ENCODE measurements around the gene DPEP1.

DPEP1 gene

GRCh38 chr16:89599451-89599858 is 14.0 kb upstream of the DPEP1 start:
- DNase-seq, result no peak

GRCh38 chr16:89599902-89600301 is 13.5 kb upstream of the DPEP1 start:
- DNase-seq, result no peak

- DNase-seq, result no peak
These were observed 13.0 kb upstream of the DPEP1 start for GRCh38 chr16:89600427-89600826.

GRCh38 chr16:89600956-89601355 is 12.5 kb upstream of the DPEP1 start:
- DNase-seq, result no peak

GRCh38 chr16:89601906-89602272 is 11.6 kb upstream of the DPEP1 start:
- no peak for DNase-seq

- DNase-seq, result peak; percentile 38
These were observed 11.0 kb upstream of the DPEP1 start for GRCh38 chr16:89602273-89602951.

GRCh38 chr16:89602952-89603590 is 10.4 kb upstream of the DPEP1 start:
- DNase-seq, result no peak

- no peak for DNase-seq
These were observed 8.7 kb upstream of the DPEP1 start for GRCh38 chr16:89604764-89605163.

GRCh38 chr16:89605186-89605970 is 8.1 kb upstream of the DPEP1 start:
- DNase-seq, result no peak

- no peak for DNase-seq
These were observed 7.4 kb upstream of the DPEP1 start for GRCh38 chr16:89606006-89606405.

- no peak for DNase-seq
These were observed 6.0 kb upstream of the DPEP1 start for GRCh38 chr16:89607453-89607852.

- DNase-seq, result no peak
These were observed 5.3 kb upstream of the DPEP1 start for GRCh38 chr16:89607937-89608740.

- DNase-seq, result no peak
These were observed 3.4 kb upstream of the DPEP1 start for GRCh38 chr16:89610108-89610453.

GRCh38 chr16:89612415-89613166 is 851 bp upstream of the DPEP1 start:
- DNase-seq, result no peak

- DNase-seq, result no peak
These were observed 565 bp downstream of the DPEP1 start for GRCh38 chr16:89613954-89614459.

GRCh38 chr16:89615176-89615575 is 1.7 kb downstream of the DPEP1 start:
- DNase-seq, result no peak

GRCh38 chr16:89615596-89616090 is 2.2 kb downstream of the DPEP1 start:
- DNase-seq, result no peak

GRCh38 chr16:89616623-89617022 is 3.2 kb downstream of the DPEP1 start:
- no peak for DNase-seq

GRCh38 chr16:89617036-89617435 is 3.6 kb downstream of the DPEP1 start:
- no peak for DNase-seq

- no peak for DNase-seq
These were observed 4.9 kb downstream of the DPEP1 start for GRCh38 chr16:89618109-89618998.

- DNase-seq, result no peak
These were observed 6.4 kb downstream of the DPEP1 start for GRCh38 chr16:89619840-89620239.
